COLO668 (cell line): ENCODE data around the gene HNRNPH2.

Experiments used
- DNase-seq: peaks from one replicate; lab custom pipeline; 2025; ENCODE audit not compliant: unreplicated experiment; lab: John Stamatoyannopoulos, UW

Gene HNRNPH2

DNA sequence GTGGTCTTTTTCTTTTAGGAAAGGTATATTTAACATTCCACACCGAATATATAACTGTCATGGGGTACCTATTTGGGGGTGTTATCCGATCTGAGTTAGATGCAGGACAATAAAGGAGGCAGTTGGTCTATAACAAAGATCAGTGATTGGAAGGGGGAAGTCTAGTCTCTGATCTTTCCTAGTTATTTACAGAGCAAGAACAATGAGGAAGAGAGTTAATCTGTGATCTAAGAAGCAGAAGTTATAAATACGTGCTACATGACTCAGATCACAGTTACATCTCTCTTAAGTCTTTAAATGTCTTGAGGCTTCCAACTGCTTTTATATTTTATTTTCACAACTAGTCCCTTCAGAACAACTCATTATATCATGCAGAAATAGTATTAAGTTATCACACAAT lies 44.0 kb downstream of the HNRNPH2 start:
- no peak for DNase-seq

DNA sequence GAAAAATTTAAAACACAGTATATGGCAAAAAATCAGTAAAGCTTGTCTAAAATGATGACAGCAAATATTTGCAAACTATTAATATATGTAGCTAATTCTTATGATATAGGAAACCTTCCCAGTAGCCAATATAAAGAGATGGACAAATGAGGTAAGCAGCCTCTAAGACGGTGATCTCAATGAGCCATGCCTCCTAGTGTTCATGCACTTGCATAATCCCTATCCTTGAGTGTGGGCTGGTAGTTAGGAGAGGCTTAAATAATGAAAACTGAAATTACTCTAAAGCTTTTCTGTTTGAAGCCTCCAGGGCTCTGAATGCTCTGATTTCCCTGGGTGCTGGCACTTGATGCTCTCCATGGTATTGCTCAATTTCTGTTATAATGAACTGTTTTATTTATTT lies 52.6 kb downstream of the HNRNPH2 start:
- DNase-seq: no peak

DNA sequence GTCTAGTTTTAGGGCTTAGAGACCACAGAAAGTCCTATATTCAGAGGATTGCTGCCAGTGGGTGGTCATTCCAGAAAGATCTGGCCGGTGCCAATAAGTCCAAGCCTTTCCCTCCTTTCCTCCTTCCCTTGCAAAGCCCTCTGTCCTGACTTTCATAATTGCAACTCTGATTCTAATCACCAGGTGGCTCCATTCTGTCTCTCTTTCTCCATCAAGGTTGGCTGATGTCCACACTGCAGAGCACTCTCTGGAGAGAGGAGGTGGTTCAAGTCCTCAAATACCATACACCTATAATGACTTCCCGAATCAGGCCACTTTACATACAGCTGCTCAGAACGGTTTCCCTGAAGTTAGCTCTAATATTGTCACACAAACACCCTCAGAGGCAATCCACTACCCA lies 54.9 kb downstream of the HNRNPH2 start:
- no peak for DNase-seq
